ENCODE data around the gene KLLN.

DNA sequence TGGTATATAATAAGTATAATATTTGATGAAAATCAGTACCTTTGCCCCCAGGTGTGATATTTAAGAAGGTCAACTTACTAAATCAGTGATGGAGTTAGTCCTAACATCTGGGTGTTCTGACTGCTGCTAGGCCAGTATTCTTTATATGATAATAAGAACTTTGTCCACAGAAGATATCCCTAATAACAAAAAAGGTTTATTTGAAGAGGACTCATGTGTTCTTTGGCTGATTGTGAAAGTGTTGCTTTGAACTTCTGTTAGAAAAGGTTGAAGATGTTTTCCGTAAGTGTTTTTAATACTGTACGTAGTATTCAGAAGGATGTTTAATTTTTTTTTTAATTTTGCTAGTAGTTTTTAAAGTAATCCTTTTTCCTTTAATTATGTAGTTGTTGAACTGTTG is 10.3 kb upstream of the KLLN start:
- TF ChIP-seq, protein P1, sequence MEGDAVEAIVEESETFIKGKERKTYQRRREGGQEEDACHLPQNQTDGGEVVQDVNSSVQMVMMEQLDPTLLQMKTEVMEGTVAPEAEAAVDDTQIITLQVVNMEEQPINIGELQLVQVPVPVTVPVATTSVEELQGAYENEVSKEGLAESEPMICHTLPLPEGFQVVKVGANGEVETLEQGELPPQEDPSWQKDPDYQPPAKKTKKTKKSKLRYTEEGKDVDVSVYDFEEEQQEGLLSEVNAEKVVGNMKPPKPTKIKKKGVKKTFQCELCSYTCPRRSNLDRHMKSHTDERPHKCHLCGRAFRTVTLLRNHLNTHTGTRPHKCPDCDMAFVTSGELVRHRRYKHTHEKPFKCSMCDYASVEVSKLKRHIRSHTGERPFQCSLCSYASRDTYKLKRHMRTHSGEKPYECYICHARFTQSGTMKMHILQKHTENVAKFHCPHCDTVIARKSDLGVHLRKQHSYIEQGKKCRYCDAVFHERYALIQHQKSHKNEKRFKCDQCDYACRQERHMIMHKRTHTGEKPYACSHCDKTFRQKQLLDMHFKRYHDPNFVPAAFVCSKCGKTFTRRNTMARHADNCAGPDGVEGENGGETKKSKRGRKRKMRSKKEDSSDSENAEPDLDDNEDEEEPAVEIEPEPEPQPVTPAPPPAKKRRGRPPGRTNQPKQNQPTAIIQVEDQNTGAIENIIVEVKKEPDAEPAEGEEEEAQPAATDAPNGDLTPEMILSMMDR (IDR thresholded peaks at IDR 0.05), result no peak
- TF ChIP-seq POLR2AphosphoS5 (IDR thresholded peaks at IDR 0.05; ENCODE audit: low read depth, low read length), result no peak
- TF ChIP-seq, protein P2, sequence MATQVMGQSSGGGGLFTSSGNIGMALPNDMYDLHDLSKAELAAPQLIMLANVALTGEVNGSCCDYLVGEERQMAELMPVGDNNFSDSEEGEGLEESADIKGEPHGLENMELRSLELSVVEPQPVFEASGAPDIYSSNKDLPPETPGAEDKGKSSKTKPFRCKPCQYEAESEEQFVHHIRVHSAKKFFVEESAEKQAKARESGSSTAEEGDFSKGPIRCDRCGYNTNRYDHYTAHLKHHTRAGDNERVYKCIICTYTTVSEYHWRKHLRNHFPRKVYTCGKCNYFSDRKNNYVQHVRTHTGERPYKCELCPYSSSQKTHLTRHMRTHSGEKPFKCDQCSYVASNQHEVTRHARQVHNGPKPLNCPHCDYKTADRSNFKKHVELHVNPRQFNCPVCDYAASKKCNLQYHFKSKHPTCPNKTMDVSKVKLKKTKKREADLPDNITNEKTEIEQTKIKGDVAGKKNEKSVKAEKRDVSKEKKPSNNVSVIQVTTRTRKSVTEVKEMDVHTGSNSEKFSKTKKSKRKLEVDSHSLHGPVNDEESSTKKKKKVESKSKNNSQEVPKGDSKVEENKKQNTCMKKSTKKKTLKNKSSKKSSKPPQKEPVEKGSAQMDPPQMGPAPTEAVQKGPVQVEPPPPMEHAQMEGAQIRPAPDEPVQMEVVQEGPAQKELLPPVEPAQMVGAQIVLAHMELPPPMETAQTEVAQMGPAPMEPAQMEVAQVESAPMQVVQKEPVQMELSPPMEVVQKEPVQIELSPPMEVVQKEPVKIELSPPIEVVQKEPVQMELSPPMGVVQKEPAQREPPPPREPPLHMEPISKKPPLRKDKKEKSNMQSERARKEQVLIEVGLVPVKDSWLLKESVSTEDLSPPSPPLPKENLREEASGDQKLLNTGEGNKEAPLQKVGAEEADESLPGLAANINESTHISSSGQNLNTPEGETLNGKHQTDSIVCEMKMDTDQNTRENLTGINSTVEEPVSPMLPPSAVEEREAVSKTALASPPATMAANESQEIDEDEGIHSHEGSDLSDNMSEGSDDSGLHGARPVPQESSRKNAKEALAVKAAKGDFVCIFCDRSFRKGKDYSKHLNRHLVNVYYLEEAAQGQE (IDR thresholded peaks at IDR 0.05; ENCODE audit: insufficient read depth in 1 of 2, low read depth in 2 of 2, low read length in 1 of 2), result no peak
